Erythroblast (primary cell): Measurements from ENCODE around the gene ACOX1.

ENCODE experiments used
- GATA1 ChIP-seq: IDR thresholded peaks from 2 replicates; pipeline ENCODE4 v1.6.1; 2011; ENCODE audit warnings: low read depth, mild to moderate bottlenecking, control low read depth, low read length, moderate library complexity
- POLR2A ChIP-seq: IDR thresholded peaks from 2 replicates; pipeline ENCODE4 v1.6.1; 2011; ENCODE audit warnings: mild to moderate bottlenecking, low read length

GRCh38 chr17:75925103-75925502, 53.9 kb downstream of the ACOX1 start:
- TF ChIP-seq POLR2A (no peak), GATA1 (no peak)
